ENCODE results near the gene TOR1A. TPM values are rescaled to one million over a fixed set of nuclear protein-coding genes. Genes with fewer than 3 reads are reported as not detected.

The TOR1A gene
- total RNA-seq, 1 donor from 2014 or later, result 33.1 TPM

- Mint-ChIP-seq H3K4me3 (ENCODE audit: low read depth) (no peak overlapping the region), H3K27me3 (no peaks in the 10 kb centered on the region), H3K9me3 (ENCODE audit: low read depth) (no peaks in the 10 kb centered on the region), H3K27ac (no peak overlapping the region), H3K36me3 (ENCODE audit: insufficient read depth) (peaks cover 16% of the 10 kb centered on the region), H3K4me1 (ENCODE audit: low read depth) (peaks cover 5% of the 10 kb centered on the region)
- TF ChIP-seq CTCF (IDR thresholded peaks at IDR 0.05; ENCODE audit: unreplicated experiment), result no peak
- no peak for DNase-seq (ENCODE audit: low spot score, unreplicated experiment)
Observed at GRCh38 chr9:129810788-129811187, 13.1 kb downstream of the TOR1A start.

GRCh38 chr9:129810116-129810515, 13.8 kb downstream of the TOR1A start:
- Mint-ChIP-seq H3K27me3 (no peaks in the 10 kb centered on the region), H3K4me1 (ENCODE audit: low read depth) (peaks cover 5% of the 10 kb centered on the region), H3K27ac (peak overlapping the region; percentile 10), H3K4me3 (ENCODE audit: low read depth) (no peak overlapping the region), H3K9me3 (ENCODE audit: low read depth) (no peaks in the 10 kb centered on the region), H3K36me3 (ENCODE audit: insufficient read depth) (peaks cover 14% of the 10 kb centered on the region)
- TF ChIP-seq CTCF (IDR thresholded peaks at IDR 0.05; ENCODE audit: unreplicated experiment), result no peak
- DNase-seq (ENCODE audit: low spot score, unreplicated experiment), result no peak

- Mint-ChIP-seq H3K4me3 (ENCODE audit: low read depth) (no peak overlapping the region), H3K9me3 (ENCODE audit: low read depth) (no peaks in the 10 kb centered on the region), H3K27me3 (no peaks in the 10 kb centered on the region), H3K36me3 (ENCODE audit: insufficient read depth) (peaks cover 13% of the 10 kb centered on the region), H3K4me1 (ENCODE audit: low read depth) (peaks cover 5% of the 10 kb centered on the region), H3K27ac (peak overlapping the region; percentile 10)
- no peak for TF ChIP-seq CTCF (IDR thresholded peaks at IDR 0.05; ENCODE audit: unreplicated experiment)
- DNase-seq (ENCODE audit: low spot score, unreplicated experiment), result no peak
Observed at GRCh38 chr9:129809346-129809745, 14.6 kb downstream of the TOR1A start.

GRCh38 chr9:129806061-129806460, 17.9 kb downstream of the TOR1A start:
- no peak overlapping the region for H3K27ac Mint-ChIP-seq
- H3K27me3 Mint-ChIP-seq, result no peaks in the 10 kb centered on the region
- peak overlapping the region; percentile 5 for H3K4me3 Mint-ChIP-seq (ENCODE audit: low read depth)
- H3K36me3 Mint-ChIP-seq (ENCODE audit: insufficient read depth), result peaks cover 14% of the 10 kb centered on the region
- peaks cover 8% of the 10 kb centered on the region for H3K4me1 Mint-ChIP-seq (ENCODE audit: low read depth)
- DNase-seq (ENCODE audit: low spot score, unreplicated experiment), result no peak
- no peak for TF ChIP-seq CTCF (IDR thresholded peaks at IDR 0.05; ENCODE audit: unreplicated experiment)
- H3K9me3 Mint-ChIP-seq (ENCODE audit: low read depth), result no peaks in the 10 kb centered on the region

GRCh38 chr9:129803676-129804060, 20.3 kb downstream of the TOR1A start:
- peaks cover 13% of the 10 kb centered on the region for H3K36me3 Mint-ChIP-seq (ENCODE audit: insufficient read depth)
- peaks cover 8% of the 10 kb centered on the region for H3K4me1 Mint-ChIP-seq (ENCODE audit: low read depth)
- H3K27ac Mint-ChIP-seq, result peak overlapping the region; percentile 57
- no peaks in the 10 kb centered on the region for H3K9me3 Mint-ChIP-seq (ENCODE audit: low read depth)
- no peak for TF ChIP-seq CTCF (IDR thresholded peaks at IDR 0.05; ENCODE audit: unreplicated experiment)
- H3K4me3 Mint-ChIP-seq (ENCODE audit: low read depth), result peak overlapping the region; percentile 79
- no peaks in the 10 kb centered on the region for H3K27me3 Mint-ChIP-seq
- DNase-seq (ENCODE audit: low spot score, unreplicated experiment), result no peak

All from progenitor cell of endocrine pancreas (in vitro differentiated cells).